HepG2 (cell line): Measurements from ENCODE around the gene JMJD1C. TPM values are rescaled to one million over a fixed set of nuclear protein-coding genes. Genes with fewer than 3 reads are reported as not detected.

ENCODE experiments used
- BHLHE40 ChIP-seq: IDR thresholded peaks from 2 replicates; pipeline ENCODE4 v1.6.1; 2011; ENCODE audit warnings: low read length, improper control_type of control experiment
- CBX5 ChIP-seq: sonication (generic); formaldehyde crosslinking; IDR thresholded peaks from 2 replicates; pipeline ENCODE4 v1.4.0; 2020; ENCODE audit warnings: missing genetic modification reagents, borderline replicate concordance
- EHMT2 ChIP-seq: fragments of 200-600 bp; sonication (generic); IDR thresholded peaks from 2 replicates; pipeline ENCODE4 v1.7.0; 2017; ENCODE audit warnings: antibody characterized with exemption, low read depth, low read length, borderline replicate concordance
- FOXK1 ChIP-seq: sonication (generic); formaldehyde crosslinking; IDR thresholded peaks from 2 replicates; pipeline ENCODE4 v1.4.0; 2020; ENCODE audit warnings: low read depth, missing genetic modification reagents, borderline replicate concordance
- KIAA2018 ChIP-seq: sonication (generic); formaldehyde crosslinking; IDR thresholded peaks from 2 replicates; pipeline ENCODE4 v1.5.0; 2020; ENCODE audit warnings: mild to moderate bottlenecking, missing genetic modification reagents, borderline replicate concordance
- MIXL1 ChIP-seq: IDR thresholded peaks from 2 replicates; pipeline ENCODE4 v1.6.1; 2016
- NCOA2 ChIP-seq: sonication (generic); formaldehyde crosslinking; IDR thresholded peaks from 2 replicates; pipeline ENCODE4 v1.8.0; 2022; ENCODE audit warnings: inconsistent platforms
- NFATC3 ChIP-seq: sonication (generic); formaldehyde crosslinking; IDR thresholded peaks from 2 replicates; pipeline ENCODE4 v1.5.1; 2020; ENCODE audit warnings: mild to moderate bottlenecking, missing genetic modification reagents
- SMAD9 ChIP-seq: sonication (generic); formaldehyde crosslinking; IDR thresholded peaks from 2 replicates; pipeline ENCODE4 v1.5.1; 2020; ENCODE audit warnings: mild to moderate bottlenecking, missing genetic modification reagents
- SRY ChIP-seq: sonication (generic); formaldehyde crosslinking; IDR thresholded peaks from 2 replicates; pipeline ENCODE4 v1.8.0; 2022; ENCODE audit warnings: mild to moderate bottlenecking, missing genetic modification reagents
- TGIF2 ChIP-seq: IDR thresholded peaks from 2 replicates; pipeline ENCODE4 v1.6.1; 2016; ENCODE audit warnings: control low read depth, missing compliant biosample characterization
- ZMAT5 ChIP-seq: sonication (generic); formaldehyde crosslinking; IDR thresholded peaks from 2 replicates; pipeline ENCODE4 v1.5.0; 2020; ENCODE audit warnings: mild to moderate bottlenecking, low read depth, missing genetic modification reagents, borderline replicate concordance
- ZNF317 ChIP-seq: sonication (generic); formaldehyde crosslinking; IDR thresholded peaks from 2 replicates; pipeline ENCODE4 v1.5.0; 2020; ENCODE audit warnings: mild to moderate bottlenecking, missing genetic modification reagents
- ZNF562 ChIP-seq: sonication (generic); formaldehyde crosslinking; IDR thresholded peaks from 2 replicates; pipeline ENCODE4 v1.8.0; 2022; ENCODE audit warnings: missing genetic modification reagents, borderline replicate concordance
- ZNF782 ChIP-seq: sonication (generic); formaldehyde crosslinking; IDR thresholded peaks from 2 replicates; pipeline ENCODE4 v1.4.0; 2020; ENCODE audit warnings: missing genetic modification reagents, mild to moderate bottlenecking, borderline replicate concordance
- polyA plus RNA-seq, 8 experiments: library from polyadenylated mRNA; depleted of rRNA in 3 of 8; stranded (reverse) in 7 of 8; unstranded in 1 of 8; fragments of >200 nt; fragmentation: Illumina TruSeq in 4 of 8; extraction: Trizol in 4 of 8; gene quantifications; 2 replicates each; pipeline versions ENCODE4 v1.2.1 to v1.2.3, GENCODE V29; 2011 to 2016; ENCODE audit warnings: low read depth in 4 of 8, missing spikeins in 1 of 8, mixed read lengths in 1 of 8; ENCODE audit not compliant: insufficient read depth in 1 of 8
- total RNA-seq, 5 experiments: library from RNA; depleted of rRNA; stranded (reverse); fragments of >200 nt; fragmentation: Illumina TruSeq; extraction: Trizol; gene quantifications; 2 replicates each; pipeline ENCODE4 v1.2.3, GENCODE V29; 2016; ENCODE audit warnings: low read depth in 1 of 5
- TF ChIP-seq, protein P1 (sequence below): sonication (generic); formaldehyde crosslinking; IDR thresholded peaks from 2 replicates; pipeline ENCODE4 v1.4.0; 2020; ENCODE audit warnings: missing genetic modification reagents
- TF ChIP-seq, protein P2 (sequence below): sonication (generic); IDR thresholded peaks from 2 replicates; pipeline ENCODE4 v1.6.1; 2016; ENCODE audit warnings: low read depth, borderline replicate concordance

Gene JMJD1C
- total and polyA plus RNA-seq, 2 of the 13 experiments (the other 11 are each of a cell fraction or from before 2014, with no cell fraction given): 42.3 to 42.7 TPM

- TF ChIP-seq KIAA2018 (CRISPR knock-in tag) (0 out of 2 replicates have a peak, but pooled peaks have one; percentile 2), FOXK1 (CRISPR knock-in tag) (no peak), EHMT2 (peak; percentile 92; the same call in 1 of the 2 replicates), MIXL1 (CRISPR knock-in tag) (no peak), ZNF317 (0 out of 2 replicates have a peak, but pooled peaks have one; percentile 1), CBX5 (CRISPR knock-in tag) (no peak), NFATC3 (CRISPR knock-in tag) (no peak), NCOA2 (no peak), TGIF2 (CRISPR knock-in tag) (no peak), BHLHE40 (no peak), SMAD9 (no peak), SRY (CRISPR knock-in tag) (no peak), ZMAT5 (CRISPR knock-in tag) (no peak), ZNF562 (CRISPR knock-in tag) (no peak), ZNF782 (CRISPR knock-in tag) (no peak)
- TF ChIP-seq, protein P1, sequence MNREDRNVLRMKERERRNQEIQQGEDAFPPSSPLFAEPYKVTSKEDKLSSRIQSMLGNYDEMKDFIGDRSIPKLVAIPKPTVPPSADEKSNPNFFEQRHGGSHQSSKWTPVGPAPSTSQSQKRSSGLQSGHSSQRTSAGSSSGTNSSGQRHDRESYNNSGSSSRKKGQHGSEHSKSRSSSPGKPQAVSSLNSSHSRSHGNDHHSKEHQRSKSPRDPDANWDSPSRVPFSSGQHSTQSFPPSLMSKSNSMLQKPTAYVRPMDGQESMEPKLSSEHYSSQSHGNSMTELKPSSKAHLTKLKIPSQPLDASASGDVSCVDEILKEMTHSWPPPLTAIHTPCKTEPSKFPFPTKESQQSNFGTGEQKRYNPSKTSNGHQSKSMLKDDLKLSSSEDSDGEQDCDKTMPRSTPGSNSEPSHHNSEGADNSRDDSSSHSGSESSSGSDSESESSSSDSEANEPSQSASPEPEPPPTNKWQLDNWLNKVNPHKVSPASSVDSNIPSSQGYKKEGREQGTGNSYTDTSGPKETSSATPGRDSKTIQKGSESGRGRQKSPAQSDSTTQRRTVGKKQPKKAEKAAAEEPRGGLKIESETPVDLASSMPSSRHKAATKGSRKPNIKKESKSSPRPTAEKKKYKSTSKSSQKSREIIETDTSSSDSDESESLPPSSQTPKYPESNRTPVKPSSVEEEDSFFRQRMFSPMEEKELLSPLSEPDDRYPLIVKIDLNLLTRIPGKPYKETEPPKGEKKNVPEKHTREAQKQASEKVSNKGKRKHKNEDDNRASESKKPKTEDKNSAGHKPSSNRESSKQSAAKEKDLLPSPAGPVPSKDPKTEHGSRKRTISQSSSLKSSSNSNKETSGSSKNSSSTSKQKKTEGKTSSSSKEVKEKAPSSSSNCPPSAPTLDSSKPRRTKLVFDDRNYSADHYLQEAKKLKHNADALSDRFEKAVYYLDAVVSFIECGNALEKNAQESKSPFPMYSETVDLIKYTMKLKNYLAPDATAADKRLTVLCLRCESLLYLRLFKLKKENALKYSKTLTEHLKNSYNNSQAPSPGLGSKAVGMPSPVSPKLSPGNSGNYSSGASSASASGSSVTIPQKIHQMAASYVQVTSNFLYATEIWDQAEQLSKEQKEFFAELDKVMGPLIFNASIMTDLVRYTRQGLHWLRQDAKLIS (CRISPR knock-in tag): no peak
- TF ChIP-seq, protein P2, sequence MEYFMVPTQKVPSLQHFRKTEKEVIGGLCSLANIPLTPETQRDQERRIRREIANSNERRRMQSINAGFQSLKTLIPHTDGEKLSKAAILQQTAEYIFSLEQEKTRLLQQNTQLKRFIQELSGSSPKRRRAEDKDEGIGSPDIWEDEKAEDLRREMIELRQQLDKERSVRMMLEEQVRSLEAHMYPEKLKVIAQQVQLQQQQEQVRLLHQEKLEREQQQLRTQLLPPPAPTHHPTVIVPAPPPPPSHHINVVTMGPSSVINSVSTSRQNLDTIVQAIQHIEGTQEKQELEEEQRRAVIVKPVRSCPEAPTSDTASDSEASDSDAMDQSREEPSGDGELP: no peak
These were observed 333.1 kb downstream of the JMJD1C start (continued) for GRCh38 chr10:63132651-63133055.
